RWPE2 (cell line): Measurements from ENCODE around the gene ZFPM1.

Experiments
- ATAC-seq: fragments of 200-7000 bp; cut with Tn5 transposase; 3 replicates; pipeline ENCODE4 v1.9.1; 2021; ENCODE audit warnings: low read depth
- DNase-seq: peaks from one replicate; pipeline ENCODE4 v3.0.0-alpha.2; 2020; ENCODE audit warnings: low spot score
- H3K27ac ChIP-seq: fragments of 450-650 bp; 2 replicates; pipeline ENCODE4 v1.5.1; 2017; ENCODE audit warnings: mild to moderate bottlenecking; ENCODE audit not compliant: poor library complexity, severe bottlenecking
- H3K27me3 ChIP-seq: fragments of 250-450 bp; sonication (Bioruptor Pico); 2 replicates; pipeline ENCODE4 v1.5.1; 2021; ENCODE audit warnings: mild to moderate bottlenecking, moderate library complexity; ENCODE audit not compliant: insufficient read depth, poor library complexity, severe bottlenecking
- H3K36me3 ChIP-seq: fragments of 250-450 bp; sonication (Bioruptor Pico); 2 replicates; pipeline ENCODE4 v1.5.1; 2020; ENCODE audit warnings: low read depth, mild to moderate bottlenecking, moderate library complexity
- H3K4me1 ChIP-seq: fragments of 250-450 bp; sonication (Bioruptor Pico); 2 replicates; pipeline ENCODE4 v1.5.1; 2021; ENCODE audit warnings: mild to moderate bottlenecking, moderate library complexity; ENCODE audit not compliant: insufficient read depth, poor library complexity, severe bottlenecking
- H3K4me3 ChIP-seq: fragments of 250-450 bp; sonication (Bioruptor Pico); 2 replicates; pipeline ENCODE4 v1.5.1; 2021; ENCODE audit warnings: mild to moderate bottlenecking, moderate library complexity; ENCODE audit not compliant: severe bottlenecking
- H3K9me3 ChIP-seq: fragments of 250-450 bp; sonication (Bioruptor Pico); 2 replicates; pipeline ENCODE4 v1.5.1; 2021; ENCODE audit warnings: mild to moderate bottlenecking, moderate library complexity; ENCODE audit not compliant: severe bottlenecking
- CTCF ChIP-seq: fragments of 450-650 bp; IDR thresholded peaks from one replicate; pipeline ENCODE4 v1.5.1; 2017; ENCODE audit warnings: mild to moderate bottlenecking, moderate library complexity; ENCODE audit not compliant: poor library complexity, severe bottlenecking

The ZFPM1 gene

DNA sequence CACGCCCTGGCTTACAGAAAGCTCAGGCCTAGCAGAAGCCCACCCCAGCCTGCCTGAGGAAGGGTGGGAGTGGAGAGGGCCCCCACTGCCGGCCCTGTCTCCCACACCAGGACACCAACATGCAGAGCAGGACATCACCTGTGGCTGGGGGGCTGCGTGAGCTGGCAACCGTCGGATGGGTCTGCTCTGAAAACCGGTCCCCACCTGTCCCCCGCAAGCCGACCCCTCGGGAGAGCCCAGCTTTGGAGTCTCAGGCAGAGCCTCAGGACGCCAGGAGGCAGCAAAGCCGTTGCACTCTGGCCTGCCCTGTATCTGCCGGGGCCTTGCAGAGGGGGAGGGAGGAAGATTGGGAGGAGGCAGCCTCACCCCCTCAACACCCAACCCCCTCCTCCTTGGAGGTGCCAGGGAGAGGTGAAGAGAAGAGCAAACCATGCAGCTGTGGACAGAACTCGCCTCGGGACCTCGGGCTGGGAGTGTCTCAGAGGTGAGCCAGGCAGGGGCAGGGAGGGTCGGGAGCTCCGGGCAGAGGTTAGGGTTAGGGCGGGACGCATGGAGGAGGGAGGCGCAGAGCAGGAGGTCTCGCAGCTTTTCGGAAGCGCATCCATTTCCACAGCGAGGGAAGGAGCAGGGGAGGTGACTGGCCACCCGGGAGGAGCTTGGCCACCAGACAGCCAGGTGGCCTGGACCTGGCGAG is 86.7 kb downstream of the ZFPM1 start:
- DNase-seq: peak; percentile 59
- H3K4me3 ChIP-seq: no peak overlapping the region
- H3K9me3 ChIP-seq: peaks cover 9% of the 10 kb centered on the region
- TF ChIP-seq CTCF: no peak
- ATAC-seq: no peak
- peaks cover 17% of the 10 kb centered on the region for H3K27me3 ChIP-seq
- H3K36me3 ChIP-seq: no peaks in the 10 kb centered on the region
- H3K4me1 ChIP-seq: peaks cover 5% of the 10 kb centered on the region
- no peak overlapping the region for H3K27ac ChIP-seq

GRCh38 chr16:88540346-88540977 is 87.4 kb downstream of the ZFPM1 start:
- TF ChIP-seq CTCF: no peak
- peak; percentile 63 for DNase-seq

GRCh38 chr16:88541831-88542616 is 88.9 kb downstream of the ZFPM1 start:
- Histone ChIP-seq H3K27me3 (peaks cover 22% of the 10 kb centered on the region), H3K9me3 (peaks cover 9% of the 10 kb centered on the region), H3K36me3 (no peaks in the 10 kb centered on the region), H3K27ac (no peak overlapping the region), H3K4me1 (peaks cover 1% of the 10 kb centered on the region), H3K4me3 (no peak overlapping the region)
- TF ChIP-seq CTCF: no peak
- DNase-seq (no peak), ATAC-seq (no peak)

More at GRCh38 chr16:88540346-88540977, 87.4 kb downstream of the ZFPM1 start:
- Histone ChIP-seq H3K4me3 (no peak overlapping the region), H3K9me3 (peaks cover 9% of the 10 kb centered on the region), H3K4me1 (peaks cover 5% of the 10 kb centered on the region), H3K36me3 (no peaks in the 10 kb centered on the region), H3K27ac (no peak overlapping the region), H3K27me3 (peaks cover 17% of the 10 kb centered on the region)
- ATAC-seq: no peak

DNA sequence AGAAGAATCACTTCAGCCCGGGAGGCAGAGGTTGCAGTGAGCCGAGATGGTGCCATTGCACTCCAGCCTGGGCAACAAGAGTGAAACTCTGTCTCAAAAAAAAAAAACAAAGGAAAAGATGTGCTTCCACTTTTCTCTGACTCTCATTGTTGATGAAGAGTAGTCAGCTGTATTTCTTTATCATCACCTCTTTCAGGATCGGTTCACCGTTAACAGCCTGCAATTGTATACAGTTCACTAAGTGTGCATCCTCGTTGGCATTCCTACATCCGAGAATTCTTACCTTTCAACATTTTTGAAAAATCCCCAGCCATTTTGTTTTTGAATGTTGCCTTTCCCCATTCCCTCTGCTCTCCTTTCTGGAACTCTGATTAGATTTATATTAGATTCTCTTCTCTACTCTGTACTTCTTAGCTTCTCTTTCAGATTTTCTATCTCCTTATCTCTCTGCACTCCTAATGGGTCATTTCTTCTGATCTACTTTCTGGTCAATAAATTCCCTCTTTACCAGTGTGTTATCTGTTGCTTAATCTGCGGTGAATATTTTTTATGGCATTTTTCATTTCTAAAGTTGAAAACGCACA is 90.2 kb downstream of the ZFPM1 start:
- ATAC-seq (no peak), DNase-seq (no peak)
- Histone ChIP-seq H3K36me3 (no peaks in the 10 kb centered on the region), H3K4me3 (no peak overlapping the region), H3K27me3 (peaks cover 20% of the 10 kb centered on the region), H3K27ac (no peak overlapping the region), H3K9me3 (peaks cover 9% of the 10 kb centered on the region), H3K4me1 (no peaks in the 10 kb centered on the region)
- no peak for TF ChIP-seq CTCF
